Tibial nerve (tissue), 4 donors: ENCODE measurements around the gene ING5. TPM values are rescaled to one million over a fixed set of nuclear protein-coding genes. Genes with fewer than 3 reads are reported as not detected.
A peak's percentile ranks its signal among the peaks of the same experiment; 100 is the strongest.

Source experiments
- DNase-seq, 2 donors: peaks; one replicate each; pipeline ENCODE4 v3.0.0-alpha.2; 2019; ENCODE audit warnings: low spot score in 2 of 2
- H3K27ac ChIP-seq, 4 donors: fragments of 200-600 bp; sonication (generic) in 3 of 4; one replicate each; pipeline ENCODE4 v1.5.1; 2017 to 2019; ENCODE audit warnings: mild to moderate bottlenecking in 1 of 4
- H3K27me3 ChIP-seq, 2 donors: fragments of 200-600 bp; sonication (generic) in 1 of 2; one replicate each; pipeline versions ENCODE4 v1.5.1 to v1.6.0; 2017 to 2019
- H3K36me3 ChIP-seq, 3 donors: fragments of 200-600 bp; sonication (generic); one replicate each; pipeline ENCODE4 v1.5.1; 2018 to 2019
- H3K4me1 ChIP-seq, 4 donors: fragments of 200-600 bp; sonication (generic) in 3 of 4; one replicate each; pipeline ENCODE4 v1.5.1; 2017 to 2019
- H3K4me3 ChIP-seq, 4 donors: fragments of 200-600 bp; sonication (generic) in 3 of 4; one replicate each; pipeline ENCODE4 v1.5.1; 2017 to 2019; ENCODE audit warnings: mild to moderate bottlenecking in 1 of 4, moderate library complexity in 1 of 4
- H3K9me3 ChIP-seq, 4 donors: fragments of 200-600 bp; sonication (generic) in 3 of 4; one replicate each; pipeline ENCODE4 v1.5.1; 2017 to 2019
- CTCF ChIP-seq, 5 experiments: fragments of 200-600 bp in 3 of 5; fragments of 450-650 bp in 2 of 5; sonication (generic) in 3 of 5; IDR thresholded peaks; one replicate each; pipeline ENCODE4 v1.5.1; 2016 to 2019; ENCODE audit warnings: antibody characterized with exemption in 5 of 5, mild to moderate bottlenecking in 3 of 5, moderate library complexity in 2 of 5
- EP300 ChIP-seq, 2 donors: sonication (generic); formaldehyde crosslinking; IDR thresholded peaks; one replicate each; pipeline ENCODE4 v1.6.1; 2017; ENCODE audit warnings: antibody characterized with exemption in 2 of 2, mild to moderate bottlenecking in 1 of 2
- POLR2A ChIP-seq, 2 donors: fragments of 450-650 bp; IDR thresholded peaks; one replicate each; pipeline ENCODE4 v1.6.1; 2017; ENCODE audit warnings: antibody characterized with exemption in 2 of 2, mild to moderate bottlenecking in 2 of 2, moderate library complexity in 2 of 2
- WGBS, 2 donors: methylation state at CpG; one replicate each; pipeline ENCODE4 v1.1.5; 2018; 5-methylcytosine and 5-hydroxymethylcytosine counted together
- total RNA-seq, 4 donors: library from RNA; depleted of rRNA; stranded (reverse); fragments of >200 nt; gene quantifications; one replicate each; pipeline ENCODE4 v1.1.0, GENCODE V29; 2016

Gene ING5
- total RNA-seq, 4 donors from 2014 or later, result 33.4 to 73.3 (median 56.2) TPM

DNA sequence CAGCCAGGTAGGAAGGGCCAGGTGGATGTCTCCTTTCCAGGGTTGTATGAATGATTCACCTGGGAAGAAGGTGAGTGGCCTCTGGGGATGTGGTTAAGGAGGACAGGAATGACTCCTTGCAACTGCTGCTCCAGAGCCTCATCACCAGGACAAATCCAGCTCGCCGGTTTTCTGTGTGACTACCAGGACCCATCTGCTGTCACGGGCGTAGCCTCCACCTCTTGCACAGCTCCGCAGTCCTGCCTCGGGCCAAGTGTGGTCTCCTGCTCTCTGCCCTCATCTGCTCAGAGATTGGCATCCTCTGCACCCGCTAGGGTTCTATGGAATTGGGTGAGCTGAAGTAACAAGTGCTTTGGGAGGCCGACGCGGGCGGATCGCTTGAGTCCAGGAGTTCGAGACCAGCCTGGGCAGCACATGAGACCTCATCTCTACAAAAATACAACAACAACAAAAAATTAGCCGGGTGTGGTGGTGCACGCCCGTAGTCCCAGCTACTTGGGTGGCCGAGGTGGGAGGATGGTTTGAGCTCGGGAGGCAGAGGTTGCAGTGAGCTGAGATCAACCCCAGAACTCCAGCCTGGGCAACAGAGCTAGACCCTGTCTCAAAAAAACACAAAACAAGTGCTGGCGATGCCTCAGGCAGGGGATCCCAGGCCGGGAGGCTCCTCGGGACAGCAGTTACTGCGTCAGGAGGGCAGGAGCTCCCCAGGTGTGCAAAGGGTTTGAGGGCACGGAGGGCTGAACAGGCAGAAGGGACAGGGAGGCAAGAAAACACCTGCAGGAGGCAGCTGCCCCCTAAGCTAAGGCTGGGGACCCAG lies 31.8 kb downstream of the ING5 start:
- WGBS, 2 donors, result 80 to 84% methylated on average over 23 of the region's 23 CpGs
- TF ChIP-seq POLR2A (IDR thresholded peaks at IDR 0.05), result no peak
- TF ChIP-seq CTCF (IDR thresholded peaks at IDR 0.05), result no peak
- no peak for TF ChIP-seq EP300 (IDR thresholded peaks at IDR 0.05)

GRCh38 chr2:241734208-241734466 lies 32.3 kb downstream of the ING5 start:
- no peak for DNase-seq
- Histone ChIP-seq H3K27me3 (no peaks in the 10 kb centered on the region), H3K4me1 (peaks cover 0 to 28% (median 7%) of the 10 kb centered on the region in 4 donors), H3K9me3 (no peaks in the 10 kb centered on the region), H3K4me3 (peak overlapping the region; percentile 66 to 95 (median 90)), H3K36me3 (peaks cover 0 to 15% (median 0%) of the 10 kb centered on the region in 3 donors), H3K27ac (peak overlapping the region; percentile 66 to 90 (median 74))
- WGBS, 2 donors, result 0 to 2% methylated on average over 13 to 22 of the region's 25 CpGs
- TF ChIP-seq POLR2A (IDR thresholded peaks at IDR 0.05) (no peak), EP300 (IDR thresholded peaks at IDR 0.05) (no peak), CTCF (IDR thresholded peaks at IDR 0.05) (no peak)

More for the DNA sequence above, 31.8 kb downstream of the ING5 start:
- peaks cover 0 to 28% (median 7%) of the 10 kb centered on the region in 4 donors for H3K4me1 ChIP-seq
- peak overlapping the region; percentile 66 to 90 (median 74) for H3K27ac ChIP-seq
- H3K27me3 ChIP-seq, result no peaks in the 10 kb centered on the region
- H3K4me3 ChIP-seq, result peak overlapping the region; percentile 66 to 95 (median 90)
- H3K9me3 ChIP-seq, result no peaks in the 10 kb centered on the region
- no peak for DNase-seq
- peaks cover 0 to 9% (median 0%) of the 10 kb centered on the region in 3 donors for H3K36me3 ChIP-seq

- Histone ChIP-seq H3K9me3 (no peaks in the 10 kb centered on the region), H3K27me3 (no peaks in the 10 kb centered on the region), H3K4me3 (peak within 1 kb of the TSS; percentile 85 to 98 (median 94)), H3K36me3 (peaks cover 0 to 20% (median 0%) of the 10 kb centered on the region in 3 donors), H3K27ac (peak within 1 kb of the TSS; percentile 72 to 93 (median 90)), H3K4me1 (peaks cover 0 to 28% (median 7%) of the 10 kb centered on the region in 4 donors)
- no peak for TF ChIP-seq EP300 (IDR thresholded peaks at IDR 0.05)
- peak; percentile 68 to 73 for TF ChIP-seq POLR2A (IDR thresholded peaks at IDR 0.05)
- TF ChIP-seq CTCF (IDR thresholded peaks at IDR 0.05), result peak in 2 of 5 experiments; percentile 38 to 40
- 0 to 1% methylated on average over 27 to 46 of the region's 98 CpGs for WGBS, 2 donors
- DNase-seq, result peak; percentile 90
Measured at GRCh38 chr2:241734467-241735208, 32.8 kb downstream of the ING5 start, which contains the start of gene D2HGDH. TSS of gene D2HGDH (plus strand) at chr2:241734630. CDS start at chr2:241735225, 595 bp downstream.

DNA sequence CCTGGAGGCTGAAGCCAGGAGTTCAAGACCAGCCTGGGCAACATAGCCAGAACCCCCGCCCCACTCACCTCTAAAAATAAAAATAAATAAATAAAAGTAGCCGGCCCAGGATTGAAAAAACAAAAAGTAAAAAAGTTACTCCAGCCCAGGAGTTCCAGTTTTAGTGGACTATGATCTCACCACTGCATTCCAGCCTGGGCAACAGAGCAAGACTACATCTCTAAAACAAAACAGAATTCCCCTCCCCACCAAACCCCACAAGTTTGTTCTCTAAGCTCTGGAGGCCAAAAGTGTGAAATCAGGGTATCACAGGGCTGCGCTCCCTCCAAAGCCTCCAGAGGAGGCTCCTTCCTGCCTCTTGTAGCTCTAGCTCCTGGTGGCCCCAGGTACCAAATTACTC lies 34.3 kb downstream of the ING5 start:
- WGBS, 2 donors, result 84 to 93% methylated on average over 3 of the region's 3 CpGs
- peaks cover 0 to 29% (median 0%) of the 10 kb centered on the region in 3 donors for H3K36me3 ChIP-seq
- peak overlapping the region in 1 of 4 donors; percentile 98 for H3K4me3 ChIP-seq
- H3K27ac ChIP-seq, result no peak overlapping the region
- H3K9me3 ChIP-seq, result no peaks in the 10 kb centered on the region
- no peak for DNase-seq
- no peak for TF ChIP-seq CTCF (IDR thresholded peaks at IDR 0.05)
- TF ChIP-seq EP300 (IDR thresholded peaks at IDR 0.05), result no peak
- TF ChIP-seq POLR2A (IDR thresholded peaks at IDR 0.05), result no peak
- H3K4me1 ChIP-seq, result peaks cover 0 to 31% (median 7%) of the 10 kb centered on the region in 4 donors
- H3K27me3 ChIP-seq, result no peaks in the 10 kb centered on the region
